Stimulated activated CD4-positive, alpha-beta T cell treated with anti-CD3 and anti-CD28 coated beads, Interleukin-12 subunit alpha, Interleukin-12 subunit beta, amount 100 ng/mL, for 48 hours (primary cell): ENCODE data around the gene TRABD2A.

Source experiments
- DNase-seq, 3 donors: peaks; one replicate each; pipeline ENCODE4 v3.0.0-alpha.2; 2020; ENCODE audit warnings: low read depth in 2 of 3, low spot score in 1 of 3

Gene TRABD2A

DNA sequence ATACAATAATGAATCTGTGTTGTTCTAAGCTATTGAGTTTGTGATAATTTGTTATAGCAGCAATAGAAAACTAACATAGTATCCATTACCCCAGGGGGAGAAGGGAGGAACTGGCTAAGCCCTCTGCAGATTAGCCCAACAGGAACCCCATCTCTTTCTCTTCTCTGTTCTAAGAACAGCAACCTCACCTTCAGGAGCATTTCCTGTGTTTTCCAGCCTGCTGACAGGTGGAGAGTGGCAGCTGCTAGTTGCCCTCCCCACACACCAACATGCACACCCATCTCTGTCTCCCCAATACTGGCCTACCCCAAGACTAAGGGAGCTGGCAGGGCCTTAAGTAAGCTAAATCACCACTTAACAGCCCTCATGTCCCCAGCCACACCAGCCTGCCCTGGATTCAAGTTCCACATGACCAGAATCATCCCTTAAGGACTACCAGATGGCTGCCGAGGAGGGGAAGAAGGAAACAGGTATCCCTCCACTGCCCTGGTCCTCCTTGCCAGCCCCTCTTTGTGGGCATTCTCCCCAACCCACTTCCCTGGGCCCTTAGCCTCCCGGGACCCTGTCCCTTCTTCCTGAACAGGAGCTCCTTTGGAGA is 52.8 kb downstream of the TRABD2A start:
- no peak for DNase-seq

DNA sequence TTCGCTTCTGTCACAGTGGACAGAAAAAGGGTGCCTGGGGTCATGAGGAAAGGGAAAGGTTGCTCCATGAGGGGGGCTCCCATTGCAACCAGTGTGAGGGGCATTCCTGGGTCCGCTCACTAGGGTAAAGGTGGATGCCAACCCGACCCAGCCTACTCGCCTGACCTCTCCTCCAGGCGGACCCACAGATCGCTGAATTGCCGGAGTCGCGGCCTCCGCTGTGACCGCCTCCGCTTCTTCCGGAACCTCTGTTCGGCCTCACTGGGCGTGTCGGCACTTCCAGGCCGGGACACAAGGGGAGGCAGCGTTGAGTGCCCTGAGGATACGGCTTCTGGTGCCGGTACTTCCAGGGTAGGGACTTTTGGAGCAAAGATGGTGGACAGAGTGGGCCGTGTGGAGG is 57.1 kb downstream of the TRABD2A start:
- DNase-seq, result no peak

DNA sequence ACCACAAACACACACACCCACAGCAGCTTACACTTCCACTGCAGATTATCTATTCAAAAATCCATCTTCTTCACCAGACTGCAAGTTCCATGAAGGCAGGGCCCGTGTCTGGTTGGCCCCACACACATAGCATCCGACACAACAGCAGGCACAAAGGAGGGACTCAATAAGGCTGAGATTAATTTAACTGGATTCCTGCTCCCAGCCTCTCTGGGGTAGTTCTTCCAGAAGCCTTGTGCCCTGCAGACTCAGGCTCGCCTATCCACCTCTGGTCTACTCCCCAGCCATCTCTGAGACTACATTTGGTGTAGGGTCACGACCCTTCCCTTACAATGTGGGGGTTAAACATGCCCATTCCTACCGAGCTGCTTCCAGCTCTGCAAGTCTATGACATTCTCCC is 57.7 kb downstream of the TRABD2A start:
- DNase-seq, result no peak

DNA sequence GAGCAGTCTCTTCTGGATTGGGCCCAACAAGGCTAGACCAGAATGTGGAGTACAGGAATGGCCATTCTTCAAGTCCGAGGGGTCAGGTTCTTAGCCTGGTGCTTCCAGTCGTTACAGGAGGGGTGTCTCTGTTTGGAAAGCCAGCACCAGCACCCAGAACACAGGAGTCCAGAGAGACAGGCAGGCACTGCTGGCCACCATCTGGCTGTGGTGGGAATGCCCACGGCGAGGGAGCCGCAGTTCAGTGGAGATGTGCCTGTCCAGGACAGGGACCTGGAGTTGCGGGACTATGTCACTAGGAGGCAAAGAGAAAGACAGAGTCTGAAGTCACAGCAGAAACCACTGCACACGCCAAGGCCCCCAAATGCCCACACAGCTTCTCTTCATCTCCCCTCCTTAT is 59.1 kb downstream of the TRABD2A start:
- no peak for DNase-seq

DNA sequence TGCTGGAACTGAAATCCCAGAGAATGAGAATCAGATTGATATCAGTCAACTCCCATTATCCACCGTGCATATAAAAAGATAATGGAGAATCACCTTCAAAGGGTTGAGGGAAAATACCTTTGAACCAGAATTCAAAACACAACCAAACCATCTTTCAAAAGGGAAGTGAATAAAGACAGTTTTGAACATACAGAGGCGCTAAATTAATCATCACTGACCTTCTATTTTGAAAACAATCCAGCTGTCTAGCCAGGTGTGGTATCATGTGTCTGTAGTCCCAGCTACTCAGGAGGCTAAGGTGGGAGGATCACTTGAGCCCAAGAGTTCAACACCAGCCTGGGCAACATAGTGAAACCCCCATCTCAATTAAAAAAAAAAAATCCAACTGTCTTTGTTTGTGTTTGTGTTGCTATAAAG is 63.6 kb downstream of the TRABD2A start:
- DNase-seq, result no peak

DNA sequence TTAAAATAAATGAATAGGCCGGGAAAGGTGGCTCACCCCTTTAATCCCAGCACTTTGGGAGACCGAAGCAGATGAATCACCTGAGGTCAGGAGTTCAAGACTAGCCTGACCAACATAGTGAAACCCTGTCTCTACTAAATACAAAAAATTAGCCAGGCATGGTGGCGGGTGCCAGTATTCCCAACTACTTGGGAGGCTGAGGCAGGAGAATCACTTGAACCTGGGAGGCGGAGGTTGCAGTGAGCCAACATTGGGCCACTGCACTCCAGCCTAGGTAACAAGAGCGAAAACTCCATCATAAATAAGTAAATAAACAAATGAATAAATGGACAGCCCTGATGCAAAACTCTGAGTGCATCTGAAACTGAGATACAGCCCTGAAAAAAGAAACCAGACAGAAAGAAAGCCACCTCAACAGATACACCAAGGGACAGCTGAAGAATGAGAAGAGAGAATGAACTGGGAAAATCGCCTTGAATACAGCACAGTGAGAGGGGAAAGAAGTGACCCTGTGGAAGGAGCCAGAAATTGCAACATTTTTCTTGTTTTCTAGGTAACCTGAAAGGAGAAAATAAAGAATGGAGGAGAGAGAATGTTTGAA is 64.4 kb downstream of the TRABD2A start:
- DNase-seq, result no peak

DNA sequence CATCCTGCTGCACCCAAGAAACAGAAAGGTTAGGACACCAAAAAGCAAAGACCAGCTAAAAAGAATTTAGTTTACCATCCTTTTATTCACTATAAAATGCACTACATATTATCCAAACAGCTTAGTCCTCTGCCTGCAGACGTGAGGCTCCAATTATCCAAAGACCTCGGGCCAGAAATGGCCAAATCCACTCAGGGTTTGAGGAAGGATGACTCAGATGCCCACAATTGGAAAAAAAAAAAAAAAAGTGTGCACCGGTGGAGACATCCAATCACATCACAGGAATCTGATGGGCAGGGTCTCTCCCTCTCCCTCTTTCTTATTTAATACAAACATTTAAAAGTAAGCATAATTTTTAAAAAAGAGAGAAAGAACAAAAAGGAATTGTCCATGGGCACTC is 65.7 kb downstream of the TRABD2A start:
- DNase-seq, result no peak

DNA sequence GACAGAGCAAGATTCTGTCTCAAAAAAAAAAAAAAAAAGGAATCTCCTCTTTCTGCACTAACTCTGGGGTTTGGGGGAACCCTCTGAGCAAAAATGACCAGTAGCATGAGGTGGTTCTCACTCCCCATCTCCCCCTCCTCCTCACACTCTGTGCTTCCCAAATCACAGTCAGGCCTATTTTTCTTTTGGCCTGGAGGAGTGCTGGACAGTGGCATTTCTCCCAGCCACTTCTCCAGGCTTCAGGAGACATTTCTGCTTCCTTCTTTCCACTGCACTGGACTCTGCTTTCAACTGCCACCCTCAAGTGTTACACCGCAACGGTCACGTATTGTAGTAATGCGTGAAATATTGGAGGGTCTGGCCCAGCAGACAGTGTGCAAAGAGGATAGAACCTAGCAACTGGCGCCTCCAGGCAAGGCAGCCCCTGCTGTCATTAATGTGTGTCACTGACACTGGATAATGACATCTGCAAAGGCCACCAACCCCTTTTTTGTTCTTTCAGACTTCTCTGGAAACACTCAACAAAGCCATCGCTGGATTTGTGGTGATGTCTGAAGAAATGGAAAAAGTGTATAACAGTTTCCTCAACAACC is 68.9 kb downstream of the TRABD2A start:
- no peak for DNase-seq

DNA sequence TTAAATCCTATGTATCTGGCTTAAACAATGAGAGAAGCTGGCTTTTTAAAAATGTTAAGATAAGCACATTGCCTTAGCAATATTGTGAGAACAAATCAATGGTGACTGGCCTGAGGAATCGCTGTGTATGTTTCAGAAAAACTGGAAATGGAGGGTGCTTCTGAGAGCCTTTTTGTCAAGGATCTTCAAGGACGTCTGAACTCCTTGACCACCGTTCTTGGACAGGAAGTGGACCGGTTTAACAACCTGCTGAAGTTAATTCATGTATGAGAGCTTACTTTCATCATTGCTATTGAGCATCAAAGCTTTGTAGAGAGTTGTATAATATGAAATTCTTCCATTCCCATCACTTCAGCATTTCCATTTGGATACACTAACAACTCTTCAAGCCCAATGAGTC is 72.6 kb downstream of the TRABD2A start:
- no peak for DNase-seq

DNA sequence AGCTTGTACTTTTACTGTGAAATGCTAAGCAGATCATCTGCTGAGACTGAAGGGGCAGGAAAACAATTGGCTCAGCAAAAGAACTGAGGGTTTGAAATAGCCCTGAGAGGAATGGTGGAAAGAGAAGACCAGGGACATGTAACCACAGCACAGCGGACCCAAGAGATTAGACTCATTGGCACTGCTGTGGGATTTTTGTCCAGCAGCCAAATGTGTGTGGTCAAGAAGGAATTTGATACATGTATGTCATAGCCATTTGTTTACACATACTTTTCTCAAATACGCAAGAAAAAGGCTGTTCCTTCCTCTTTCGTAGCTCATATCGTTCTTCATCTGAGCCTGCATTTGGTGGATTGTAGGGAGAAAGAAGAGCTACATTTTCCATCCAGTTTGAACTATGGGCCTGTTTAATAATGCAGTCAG is 73.8 kb downstream of the TRABD2A start:
- DNase-seq, result no peak

DNA sequence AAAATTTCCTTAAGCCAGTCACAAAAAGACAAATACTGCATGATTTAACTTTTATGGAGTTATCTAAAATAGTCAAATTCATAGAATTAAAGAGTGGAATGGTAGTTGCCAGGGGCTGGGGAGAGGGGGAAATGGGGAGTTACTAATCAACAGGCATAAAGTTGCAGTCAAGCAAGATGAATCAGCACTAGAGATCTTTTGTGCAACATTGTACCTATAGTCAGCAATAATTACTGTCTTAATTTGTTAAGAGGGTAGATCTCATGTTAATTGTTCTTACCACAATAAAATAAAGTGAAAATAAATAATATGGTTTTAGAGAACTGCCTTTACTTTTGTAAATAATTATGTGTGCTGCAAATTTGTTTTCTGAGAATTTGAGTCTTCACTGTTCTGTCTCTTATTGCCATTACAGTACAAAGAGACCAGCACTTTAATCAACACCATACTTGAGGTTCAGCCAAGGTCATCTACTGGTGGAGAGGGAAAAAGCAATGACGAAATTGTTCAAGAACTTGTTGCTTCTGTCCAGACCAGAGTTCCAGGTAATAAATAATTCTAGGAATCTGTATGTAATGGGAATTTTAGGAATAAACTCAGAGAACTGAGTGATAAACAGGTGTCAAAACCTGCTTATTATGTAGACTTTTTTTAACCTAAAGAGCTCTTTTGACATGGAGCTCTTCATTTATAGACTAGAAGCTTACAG is 75.5 kb downstream of the TRABD2A start:
- no peak for DNase-seq

DNA sequence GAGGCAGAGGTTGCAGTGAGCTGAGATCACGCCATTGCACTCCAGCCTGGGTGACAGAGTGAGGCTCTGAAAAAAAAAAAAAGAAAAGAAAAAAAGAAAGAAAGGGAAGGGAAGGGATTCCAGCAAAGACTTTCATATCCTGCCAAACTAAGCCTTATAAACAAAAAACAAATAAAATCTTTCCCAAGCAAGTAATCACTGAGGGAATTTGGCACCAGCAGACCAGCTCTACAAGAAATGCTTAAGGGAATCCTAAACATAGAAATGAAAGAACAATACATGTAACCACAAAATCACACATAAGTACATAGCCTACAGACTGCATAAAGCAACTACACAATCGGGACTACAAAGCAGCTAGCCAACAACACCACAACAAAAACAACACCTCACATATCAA is 79.1 kb downstream of the TRABD2A start:
- DNase-seq, result no peak

DNA sequence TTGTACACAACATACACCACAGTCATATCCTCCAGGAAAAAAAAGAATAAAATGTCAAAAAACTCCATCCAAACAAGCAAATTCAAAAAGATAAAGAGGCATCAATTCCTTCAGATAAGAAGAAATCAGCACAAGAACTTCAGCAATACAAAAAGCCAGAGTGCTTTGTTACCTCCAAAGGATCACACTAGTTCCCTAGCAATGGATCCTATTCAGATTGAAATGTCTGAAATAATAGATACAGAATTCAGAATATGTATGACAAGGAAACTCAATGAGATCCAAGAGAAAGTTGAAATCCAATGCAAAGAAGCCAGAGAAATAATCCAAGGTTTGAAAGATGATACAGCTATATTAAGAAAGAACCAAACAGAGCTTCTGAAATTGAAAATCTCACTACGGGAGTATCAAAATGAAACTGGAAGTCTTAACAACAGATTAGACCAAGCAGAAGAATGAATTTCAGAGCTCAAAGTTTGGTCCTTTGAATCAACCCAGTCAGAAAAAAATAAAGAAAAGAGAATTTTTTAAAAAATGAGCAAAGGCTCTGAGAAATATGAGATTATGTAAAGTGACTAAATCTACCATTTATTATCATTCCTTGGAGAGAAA is 80.6 kb downstream of the TRABD2A start:
- DNase-seq, result no peak

DNA sequence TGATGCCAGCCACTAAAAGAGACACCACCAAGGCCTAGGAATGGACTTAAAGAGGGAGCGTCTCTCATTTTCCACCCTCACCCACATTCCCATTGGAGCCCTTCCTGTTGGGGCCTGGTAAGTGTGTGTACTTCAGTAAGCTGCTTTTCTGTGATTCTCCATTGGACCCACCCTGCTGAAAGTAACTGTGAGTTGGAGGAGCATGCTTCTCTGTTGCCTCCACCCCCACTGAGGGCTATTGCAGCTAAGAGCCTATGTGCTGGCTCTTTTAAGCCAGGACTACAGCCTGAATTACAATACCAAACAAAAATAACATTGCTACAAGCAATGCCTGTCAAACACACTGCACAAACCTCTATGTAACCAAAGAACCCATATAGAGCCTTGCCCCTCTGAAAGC is 81.1 kb downstream of the TRABD2A start:
- no peak for DNase-seq

DNA sequence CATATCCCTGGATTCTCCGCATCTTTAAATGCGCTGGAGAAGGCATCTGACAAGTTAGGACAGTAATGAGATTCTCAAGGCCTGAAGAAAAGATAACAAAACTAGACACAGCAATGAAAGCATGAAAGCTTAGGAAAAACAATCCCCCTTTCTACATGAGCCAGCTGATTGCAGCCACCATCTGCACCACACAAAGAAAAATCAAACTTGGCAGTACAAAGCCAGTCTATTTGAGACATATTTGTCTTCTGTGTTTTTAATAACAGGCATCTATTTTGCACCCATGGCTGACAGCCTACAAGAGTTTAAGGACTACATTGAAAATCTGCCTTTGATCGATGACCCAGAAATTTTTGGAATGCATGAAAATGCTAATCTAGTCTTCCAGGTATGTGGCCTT is 83.6 kb downstream of the TRABD2A start:
- DNase-seq, result no peak

DNA sequence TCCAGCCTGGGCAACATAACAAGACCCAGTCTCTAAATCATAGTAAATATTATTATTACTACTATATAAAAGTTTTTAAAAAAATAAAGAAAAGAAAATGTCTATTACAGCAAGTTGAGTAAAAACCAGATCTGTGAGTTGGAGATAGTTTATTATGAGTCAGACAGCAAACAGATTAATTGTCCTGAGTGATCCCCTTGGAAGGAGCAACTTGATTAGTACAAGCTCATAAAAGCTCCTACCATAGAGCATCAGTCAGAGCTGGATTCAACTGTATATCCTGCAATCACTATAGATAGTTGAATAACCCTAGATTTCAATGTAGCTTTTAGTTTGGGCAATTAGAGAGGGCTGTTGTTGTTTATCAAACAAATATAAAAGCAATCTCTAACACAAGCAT is 84.1 kb downstream of the TRABD2A start:
- no peak for DNase-seq

DNA sequence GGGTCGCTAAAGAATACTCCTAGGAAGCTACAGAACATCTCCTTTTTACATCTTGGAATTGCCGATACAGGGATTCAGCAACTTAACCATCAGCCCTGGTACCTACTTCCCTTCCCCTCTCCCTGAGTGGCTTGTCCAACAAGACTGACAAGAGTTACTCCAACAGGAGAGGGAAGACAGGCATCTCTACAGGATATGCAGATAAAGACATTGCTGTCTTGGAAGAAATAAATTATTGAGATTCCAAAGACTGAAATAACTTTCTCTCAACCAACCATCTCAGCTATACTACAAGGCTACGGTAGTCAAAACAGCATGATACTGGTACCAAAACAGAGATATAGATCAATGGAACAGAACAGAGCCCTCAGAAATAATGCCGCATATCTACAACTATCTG is 87.2 kb downstream of the TRABD2A start:
- DNase-seq, result no peak

DNA sequence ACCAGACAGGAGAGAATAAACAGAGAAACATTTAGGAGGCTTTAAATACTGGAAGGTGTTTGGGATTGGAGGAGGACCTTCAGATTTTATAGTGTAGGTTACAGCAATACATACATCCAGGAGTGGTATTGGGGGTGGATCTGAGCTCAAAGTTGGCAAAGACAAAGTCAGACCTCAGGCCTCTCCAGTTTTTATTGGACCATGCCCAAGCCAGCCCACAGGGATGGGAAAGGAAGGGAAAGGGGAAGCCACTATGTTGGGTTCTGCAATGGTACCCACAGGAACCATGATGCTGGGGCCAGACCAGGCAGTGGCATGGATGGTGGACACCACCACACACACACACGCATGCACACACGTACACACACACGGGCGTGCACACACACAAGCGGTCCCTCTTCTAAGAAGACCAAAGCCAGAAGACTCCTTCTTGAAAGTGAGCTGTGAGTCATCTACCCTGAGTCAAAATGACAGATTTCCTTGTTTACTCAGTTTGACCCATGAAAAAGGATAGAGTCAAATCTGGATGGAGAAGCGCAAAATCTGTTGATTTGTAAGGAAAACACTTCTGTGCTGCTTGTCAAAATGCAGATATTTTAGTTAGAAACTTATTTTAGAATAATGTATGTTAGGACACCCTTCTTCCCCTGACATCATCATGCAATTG is 87.9 kb downstream of the TRABD2A start:
- DNase-seq, result no peak

DNA sequence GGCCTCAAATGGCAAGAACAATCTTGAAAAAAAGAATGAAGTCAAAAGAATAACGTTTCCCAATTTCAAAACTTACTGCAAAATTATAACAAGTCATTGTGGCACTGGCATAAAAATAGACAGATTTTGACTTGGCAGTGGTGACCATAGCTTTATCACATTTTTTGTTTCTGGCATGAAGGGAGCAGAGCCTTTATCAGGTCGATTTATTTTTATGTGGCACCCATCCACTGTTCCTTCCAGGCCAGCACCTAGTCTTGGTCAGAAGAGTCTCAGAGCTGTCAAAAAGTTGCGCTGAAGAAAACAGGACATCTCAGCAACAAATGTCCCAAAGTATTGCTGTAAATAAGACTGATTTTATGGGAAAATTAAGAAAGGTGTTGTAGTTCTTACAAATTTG is 92.4 kb downstream of the TRABD2A start:
- no peak for DNase-seq

DNA sequence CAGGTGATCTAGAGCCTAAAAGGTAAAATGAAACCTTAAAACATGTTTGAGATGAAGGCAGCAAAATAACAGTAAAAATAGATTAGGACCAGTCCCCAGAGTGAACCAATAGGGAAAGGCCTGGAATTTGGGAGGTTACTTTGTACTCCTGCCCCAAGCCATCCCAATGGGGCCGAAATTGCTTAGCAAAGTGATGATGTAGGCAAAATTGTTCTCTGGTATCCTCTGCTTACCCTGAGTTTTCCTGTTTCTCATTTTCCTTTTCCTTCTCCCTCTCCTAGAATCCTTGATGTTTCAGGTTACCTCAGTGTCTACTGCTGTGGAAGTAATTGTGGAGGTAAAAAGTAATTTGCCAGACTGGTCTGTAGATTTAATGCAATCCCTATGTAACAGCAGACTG is 92.9 kb downstream of the TRABD2A start:
- DNase-seq, result no peak

DNA sequence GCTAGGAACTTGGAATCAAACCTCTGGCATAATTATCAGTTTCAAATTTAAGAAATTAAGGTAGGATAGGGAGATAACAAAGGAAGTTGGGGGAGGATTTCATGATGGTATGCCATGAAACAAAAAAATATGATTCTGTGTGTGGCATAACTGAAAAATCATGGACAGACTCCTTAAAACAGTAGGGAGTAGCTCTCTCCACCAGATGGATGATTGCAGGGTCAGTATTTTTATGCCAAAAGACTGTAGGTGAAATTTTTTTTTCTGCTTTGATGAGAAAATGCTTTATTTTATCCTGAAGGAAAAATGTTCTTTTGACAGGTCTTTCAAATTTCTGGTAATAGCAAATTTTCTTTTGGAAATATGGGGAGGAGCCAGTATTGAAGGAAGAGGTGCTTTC is 94.3 kb downstream of the TRABD2A start:
- no peak for DNase-seq
